H1 (cell line): ENCODE measurements around the gene NCBP2. TPM values are rescaled to one million over a fixed set of nuclear protein-coding genes. Genes with fewer than 3 reads are reported as not detected.

Source experiments
- CTCF ChIA-PET: fragments of 300-600 bp; sonication (Branson Sonifier 250); formaldehyde crosslinking; loops from one replicate; lab custom pipeline; 2021; ENCODE audit not compliant: partially characterized antibody; lab: Charles Lee
- POLR2A ChIA-PET: fragments of 300-600 bp; sonication (Branson Sonifier 250); formaldehyde crosslinking; loops from one replicate; lab custom pipeline; 2021; ENCODE audit warnings: inconsistent platforms; ENCODE audit not compliant: partially characterized antibody; lab: Charles Lee
- DNase-seq, 2 experiments: peaks; one replicate each; pipeline versions ENCODE4 v3.0.0 to v3.0.0-alpha.2; 2010 to 2022; ENCODE audit warnings: low spot score in 2 of 2, low read depth in 1 of 2, mixed read lengths in 1 of 2
- FAIRE-seq: peaks from 2 replicates; lab custom pipeline; 2011; peaks lifted over from hg19 to GRCh38; lab: Jason Lieb, UNC
- H2AFZ ChIP-seq: 2 replicates; pipeline ENCODE4 v1.8.1; 2012; ENCODE audit warnings: low read length, inconsistent platforms
- H2AK5ac ChIP-seq: 2 replicates; pipeline ENCODE4 v1.6.1; 2013; ENCODE audit warnings: low read depth, low read length
- H2BK120ac ChIP-seq: replicated peaks from 2 replicates; pipeline ENCODE3; 2013; ENCODE audit warnings: low read depth, low read length, inconsistent platforms
- H2BK12ac ChIP-seq: 2 replicates; pipeline ENCODE4 v1.6.1; 2013; ENCODE audit warnings: low read depth, low read length
- H2BK15ac ChIP-seq: 2 replicates; pipeline ENCODE4 v1.6.1; 2013; ENCODE audit warnings: low read length
- H2BK20ac ChIP-seq: 2 replicates; pipeline ENCODE4 v1.6.1; 2013; ENCODE audit warnings: low read length
- H2BK5ac ChIP-seq: 2 replicates; pipeline ENCODE4 v1.6.1; 2013; ENCODE audit warnings: low read depth, low read length
- H3K14ac ChIP-seq: 2 replicates; pipeline ENCODE4 v1.6.1; 2013; ENCODE audit warnings: inconsistent platforms; ENCODE audit not compliant: insufficient read length
- H3K18ac ChIP-seq: 2 replicates; pipeline ENCODE4 v1.6.1; 2013; ENCODE audit warnings: low read length; ENCODE audit errors: extremely low read depth
- H3K23ac ChIP-seq: 2 replicates; pipeline ENCODE4 v1.6.1; 2013; ENCODE audit warnings: inconsistent platforms; ENCODE audit not compliant: insufficient read length
- H3K23me2 ChIP-seq: 2 replicates; pipeline ENCODE4 v1.6.1; 2013; ENCODE audit warnings: low read depth, low read length
- H3K27ac ChIP-seq: 2 replicates; pipeline ENCODE4 v1.6.1; 2011; ENCODE audit warnings: low read depth, low read length, inconsistent platforms
- H3K27me3 ChIP-seq, 4 experiments: replicated peaks in 1 of 4; 1 replicate in 1 of 4; 2 replicates in 3 of 4; pipeline versions ENCODE4 v1.6.1 to v1.8.1; 2011 to 2013; ENCODE audit warnings: low read length in 3 of 4, mild to moderate bottlenecking in 3 of 4, inconsistent platforms in 2 of 4, mixed read lengths in 2 of 4, moderate library complexity in 1 of 4; ENCODE audit not compliant: control insufficient read depth in 3 of 4, insufficient read depth in 3 of 4; ENCODE audit errors: extremely low read depth in 1 of 4
- H3K36me3 ChIP-seq, 4 experiments: 2 replicates each; pipeline versions ENCODE4 v1.6.1 to v1.8.1; 2011 to 2013; ENCODE audit warnings: mild to moderate bottlenecking in 4 of 4, low read length in 3 of 4, moderate library complexity in 2 of 4, control low read depth in 1 of 4, inconsistent platforms in 1 of 4; ENCODE audit not compliant: insufficient read depth in 4 of 4, control insufficient read depth in 2 of 4
- H3K4ac ChIP-seq: replicated peaks from 2 replicates; pipeline ENCODE3; 2013; ENCODE audit warnings: low read length, low read depth, mixed read lengths, inconsistent platforms; ENCODE audit not compliant: insufficient read length
- H3K4me1 ChIP-seq, 4 experiments: replicated peaks in 1 of 4; 1 replicate in 1 of 4; 2 replicates in 3 of 4; pipeline versions ENCODE4 v1.6.1 to v1.8.1; 2011 to 2013; ENCODE audit warnings: low read length in 3 of 4, inconsistent platforms in 2 of 4, mixed read lengths in 1 of 4; ENCODE audit not compliant: insufficient read depth in 4 of 4, control insufficient read depth in 3 of 4
- H3K4me2 ChIP-seq, 2 experiments: 2 replicates each; pipeline versions ENCODE4 v1.6.1 to v1.8.1; 2011 to 2013; ENCODE audit warnings: low read depth in 2 of 2, low read length in 2 of 2, control low read depth in 1 of 2, inconsistent platforms in 1 of 2, mild to moderate bottlenecking in 1 of 2; ENCODE audit not compliant: insufficient read depth in 1 of 2
- H3K4me3 ChIP-seq, 4 experiments: fragments of 200-600, 300-600 bp in 1 of 4; sonication (generic), shearing (Covaris generic), sonication (Bioruptor Twin) in 1 of 4; 2 replicates each; pipeline versions ENCODE4 v1.5.1 to v1.8.1; 2011 to 2016; ENCODE audit warnings: low read length in 4 of 4, low read depth in 3 of 4, control low read depth in 2 of 4, inconsistent platforms in 2 of 4, mild to moderate bottlenecking in 2 of 4, mixed read lengths in 1 of 4, moderate library complexity in 1 of 4; ENCODE audit not compliant: insufficient read depth in 2 of 4; ENCODE audit errors: extremely low read depth in 1 of 4
- H3K56ac ChIP-seq: replicated peaks from 2 replicates; pipeline ENCODE3; 2013; ENCODE audit warnings: low read depth, mild to moderate bottlenecking, mixed read lengths, low read length, inconsistent platforms; ENCODE audit not compliant: insufficient read length
- H3K79me1 ChIP-seq: 2 replicates; pipeline ENCODE4 v1.6.1; 2013; ENCODE audit warnings: low read depth, low read length, control low read depth
- H3K79me2 ChIP-seq, 2 experiments: 2 replicates each; pipeline versions ENCODE4 v1.6.1 to v1.8.1; 2012 to 2013; ENCODE audit warnings: low read length in 2 of 2, mild to moderate bottlenecking in 2 of 2, inconsistent platforms in 1 of 2; ENCODE audit not compliant: insufficient read depth in 2 of 2, control insufficient read depth in 1 of 2
- H3K9ac ChIP-seq, 4 experiments: replicated peaks in 1 of 4; 1 replicate in 1 of 4; 2 replicates in 3 of 4; pipeline versions ENCODE4 v1.6.1 to v1.8.1; 2011 to 2013; ENCODE audit warnings: low read depth in 3 of 4, low read length in 3 of 4, control low read depth in 2 of 4, mild to moderate bottlenecking in 2 of 4, moderate library complexity in 2 of 4, inconsistent platforms in 1 of 4; ENCODE audit errors: extremely low read depth in 1 of 4
- H3K9me3 ChIP-seq, 2 experiments: 2 replicates each; pipeline versions ENCODE4 v1.6.1 to v1.8.1; 2012 to 2013; ENCODE audit warnings: mild to moderate bottlenecking in 2 of 2, moderate library complexity in 2 of 2, control low read depth in 1 of 2, inconsistent platforms in 1 of 2, low read depth in 1 of 2, low read length in 1 of 2, mixed read lengths in 1 of 2; ENCODE audit not compliant: insufficient read depth in 2 of 2
- H4K20me1 ChIP-seq, 2 experiments: replicated peaks in 1 of 2; 2 replicates each; pipeline versions ENCODE3 to v1.8.1; 2011 to 2013; ENCODE audit warnings: inconsistent platforms in 2 of 2, low read length in 2 of 2, mild to moderate bottlenecking in 1 of 2; ENCODE audit not compliant: insufficient read depth in 2 of 2, control insufficient read depth in 1 of 2
- H4K5ac ChIP-seq: 2 replicates; pipeline ENCODE4 v1.6.1; 2013; ENCODE audit warnings: low read length, low read depth, mixed read lengths, inconsistent platforms; ENCODE audit not compliant: insufficient read length
- H4K8ac ChIP-seq: 2 replicates; pipeline ENCODE4 v1.8.0; 2013; ENCODE audit warnings: mild to moderate bottlenecking, moderate library complexity, low read length, inconsistent platforms; ENCODE audit not compliant: insufficient read depth; ENCODE audit errors: extremely low read depth
- H4K91ac ChIP-seq: replicated peaks from 2 replicates; pipeline ENCODE3; 2013; ENCODE audit warnings: low read length, mixed read lengths, inconsistent platforms; ENCODE audit not compliant: insufficient read length
- BACH1 ChIP-seq: IDR thresholded peaks from 2 replicates; pipeline ENCODE4 v1.6.1; 2012; ENCODE audit warnings: low read length, improper control_type of control experiment
- CBX5 ChIP-seq: fragments of 300-800, 300-1000 bp; sonication (generic); IDR thresholded peaks from 2 replicates; pipeline ENCODE4 v1.7.1; 2016; ENCODE audit warnings: antibody characterized with exemption, low read length, low read depth
- CHD2 ChIP-seq: IDR thresholded peaks from 2 replicates; pipeline ENCODE4 v1.6.1; 2012; ENCODE audit warnings: low read length, improper control_type of control experiment
- EP300 ChIP-seq, 2 experiments: IDR thresholded peaks; 1 replicate in 1 of 2; 2 replicates in 1 of 2; pipeline ENCODE4 v1.6.1; 2011 to 2012; ENCODE audit warnings: low read depth in 2 of 2, low read length in 2 of 2, mild to moderate bottlenecking in 2 of 2, borderline replicate concordance in 1 of 2, inconsistent platforms in 1 of 2, moderate library complexity in 1 of 2
- KDM1A ChIP-seq: fragments of 200-600, 300-600 bp; sonication (generic); IDR thresholded peaks from 2 replicates; pipeline ENCODE4 v1.7.1; 2016; ENCODE audit warnings: mild to moderate bottlenecking, low read length, borderline replicate concordance
- MAFK ChIP-seq: IDR thresholded peaks from 2 replicates; pipeline ENCODE4 v1.6.1; 2012; ENCODE audit warnings: low read depth, mild to moderate bottlenecking, improper control_type of control experiment, low read length
- RFX5 ChIP-seq: IDR thresholded peaks from 2 replicates; pipeline ENCODE4 v1.6.1; 2011; ENCODE audit warnings: low read depth, low read length, improper control_type of control experiment, borderline replicate concordance
- SP2 ChIP-seq: IDR thresholded peaks from 2 replicates; pipeline ENCODE4 v1.6.1; 2012; ENCODE audit warnings: mild to moderate bottlenecking, low read length, inconsistent platforms
- WGBS, 2 experiments: shearing (Covaris generic) in 1 of 2; methylation state at CpG; one replicate each; pipeline versions ENCODE4 v1.1.6 to v1.1.7; 2013 to 2015; ENCODE audit warnings: low lambda C conversion rate in 2 of 2, mixed read lengths in 2 of 2, inconsistent platforms in 1 of 2, low coverage in 1 of 2, missing lambda C conversion rate in 1 of 2; ENCODE audit not compliant: insufficient replicate concordance in 2 of 2, insufficient coverage in 1 of 2, insufficient read length in 1 of 2; ENCODE audit errors: extremely low coverage in 1 of 2, missing lambda C conversion rate in 1 of 2; 5-methylcytosine and 5-hydroxymethylcytosine counted together
- polyA plus RNA-seq, 7 experiments: library from polyadenylated mRNA; depleted of rRNA in 3 of 7; stranded (reverse) in 5 of 7; unstranded in 2 of 7; fragments of >200 nt in 5 of 7; fragments of 200-250 nt in 2 of 7; gene quantifications; 1 replicate in 5 of 7; 2 replicates in 1 of 7; 4 replicates in 1 of 7; pipeline versions ENCODE4 v1.2.1 to v1.2.3, GENCODE V29; 2011 to 2013; ENCODE audit warnings: missing spikeins in 2 of 7, mixed read lengths in 2 of 7
- total RNA-seq: library from RNA; stranded (reverse); fragmentation: NEBNext Ultra II Directional; extraction: Animal tissue kit (Norgen Biotek cat#: 25700); gene quantifications from 2 replicates; pipeline ENCODE4 v1.2.1, GENCODE V29; 2021
- TF ChIP-seq, protein P1 (sequence below): IDR thresholded peaks from 2 replicates; pipeline ENCODE4 v1.6.1; 2012; ENCODE audit warnings: low read length, inconsistent platforms

NCBP2 gene
- total and polyA plus RNA-seq, 2 of the 8 experiments (the other 6 are each of a cell fraction or from before 2014, with no cell fraction given), result 34.1 to 100 TPM

DNA sequence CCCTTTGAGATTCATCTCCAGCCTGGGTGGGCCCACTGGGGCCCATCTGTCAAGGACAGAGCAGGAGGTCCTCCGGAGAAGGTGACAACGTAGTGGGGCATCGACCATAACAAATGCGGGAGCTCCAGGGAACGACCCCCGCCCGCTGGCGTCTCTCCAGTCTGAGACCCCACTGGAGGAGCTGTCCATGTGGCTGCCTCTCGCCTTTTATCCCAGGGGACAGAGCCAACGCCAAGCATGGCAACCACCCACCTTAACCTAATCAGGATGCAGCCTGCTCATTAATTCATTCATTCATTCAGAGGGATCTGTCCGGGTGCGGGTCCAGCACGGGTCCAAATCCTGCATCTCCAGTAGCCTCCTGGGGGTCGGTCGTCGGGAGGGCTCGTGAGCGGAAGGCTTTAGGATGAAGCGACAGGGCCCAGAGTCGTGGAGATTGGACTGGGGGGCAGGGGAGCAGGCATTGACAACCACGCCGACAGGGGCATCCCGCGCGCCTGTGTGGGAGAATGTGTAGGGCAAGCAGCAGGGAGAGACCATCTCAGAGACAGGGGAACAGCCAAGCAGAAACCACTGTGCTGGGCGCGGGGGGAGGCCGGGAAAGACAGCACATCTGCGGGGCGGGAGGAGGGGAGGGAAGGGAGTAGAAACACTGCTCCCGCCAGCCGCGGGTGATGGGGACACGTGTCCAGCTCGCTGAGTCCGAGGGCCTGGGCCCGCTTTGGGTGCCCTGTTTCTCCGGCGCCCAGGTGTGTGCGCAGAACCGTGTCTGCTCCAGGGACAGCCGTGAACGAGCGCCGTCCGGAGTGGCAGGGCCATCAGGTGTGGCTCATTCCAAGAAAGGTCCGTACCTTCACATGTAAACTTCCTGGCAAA is 24.4 kb upstream of the NCBP2 start:
- H4K91ac ChIP-seq, result no peak overlapping the region
- no peak overlapping the region for H3K27ac ChIP-seq
- no peak overlapping the region for H2BK5ac ChIP-seq
- H3K9ac ChIP-seq, result peak overlapping the region in 1 of 4 experiments; percentile 12; a peak in 1 of 7 replicates
- no peaks in the 10 kb centered on the region for H3K79me2 ChIP-seq
- CTCF ChIA-PET, result interaction anchor here (1.0 to 1.1 kb wide), 3 partner anchors 14 to 32 kb away, joined by 3 to 4 read pairs (median 3); no protein-coding TSS in a partner anchor
- H4K5ac ChIP-seq, result no peak overlapping the region
- peaks cover 0 to 8% (median 0%) of the 10 kb centered on the region in 4 experiments; a peak in 1 of 8 replicates for H3K36me3 ChIP-seq
- peaks cover 52 to 66% (median 63%) of the 10 kb centered on the region in 4 experiments for H3K27me3 ChIP-seq
- H3K14ac ChIP-seq, result no peak overlapping the region
- DNase-seq (peak in 1 of 2 experiments; percentile 75), FAIRE-seq (no peak)
- no peak overlapping the region for H3K23ac ChIP-seq
- H3K23me2 ChIP-seq, result peaks cover 10% of the 10 kb centered on the region; the same call in 1 of the 2 replicates
- no peak overlapping the region for H3K56ac ChIP-seq
- no peak overlapping the region for H2BK15ac ChIP-seq
- H2BK20ac ChIP-seq, result no peak overlapping the region
- 52% methylated on average over 31 of the region's 47 CpGs; no CpG with 5 or more reads in 1 of the 2 experiments for whole genome bisulfite sequencing, 2 experiments
- H3K4me3 ChIP-seq, result peak overlapping the region in 3 of 4 experiments; percentile 5 to 65 (median 6); a peak in 3 of 8 replicates
- H3K18ac ChIP-seq, result no peak overlapping the region
- H3K9me3 ChIP-seq, result no peaks in the 10 kb centered on the region
- no peak overlapping the region for H2BK12ac ChIP-seq
- peak overlapping the region; percentile 31; the same call in 1 of the 2 replicates for H2AFZ ChIP-seq
- H2BK120ac ChIP-seq, result no peak overlapping the region
- peaks cover 0 to 24% (median 10%) of the 10 kb centered on the region in 4 experiments; a peak in 5 of 7 replicates for H3K4me1 ChIP-seq
- peak overlapping the region; percentile 70 to 88 for H3K4me2 ChIP-seq
- no peak overlapping the region for H3K4ac ChIP-seq
- POLR2A ChIA-PET, result interaction anchor here (0.7 kb wide), 1 partner anchor 23 kb away, joined by 3 read pairs; no protein-coding TSS in a partner anchor
- H3K79me1 ChIP-seq, result no peaks in the 10 kb centered on the region
- H4K8ac ChIP-seq, result no peak overlapping the region; the same call in 1 of the 2 replicates
- no peak overlapping the region for H2AK5ac ChIP-seq
- no peaks in the 10 kb centered on the region for H4K20me1 ChIP-seq
- TF ChIP-seq MAFK (no peak), BACH1 (0 out of 2 replicates have a peak, but pooled peaks have one; percentile 5), CHD2 (no peak), EP300 (IDR thresholded peaks at IDR 0.05; ENCODE audit: borderline replicate concordance in 1 of 2, low read depth in 2 of 2, low read length in 2 of 2) (peak in 1 of 2 experiments; percentile 95; a peak in 2 of 3 replicates), RFX5 (no peak), CBX5 (no peak), KDM1A (no peak), SP2 (no peak)
- TF ChIP-seq, protein P1, sequence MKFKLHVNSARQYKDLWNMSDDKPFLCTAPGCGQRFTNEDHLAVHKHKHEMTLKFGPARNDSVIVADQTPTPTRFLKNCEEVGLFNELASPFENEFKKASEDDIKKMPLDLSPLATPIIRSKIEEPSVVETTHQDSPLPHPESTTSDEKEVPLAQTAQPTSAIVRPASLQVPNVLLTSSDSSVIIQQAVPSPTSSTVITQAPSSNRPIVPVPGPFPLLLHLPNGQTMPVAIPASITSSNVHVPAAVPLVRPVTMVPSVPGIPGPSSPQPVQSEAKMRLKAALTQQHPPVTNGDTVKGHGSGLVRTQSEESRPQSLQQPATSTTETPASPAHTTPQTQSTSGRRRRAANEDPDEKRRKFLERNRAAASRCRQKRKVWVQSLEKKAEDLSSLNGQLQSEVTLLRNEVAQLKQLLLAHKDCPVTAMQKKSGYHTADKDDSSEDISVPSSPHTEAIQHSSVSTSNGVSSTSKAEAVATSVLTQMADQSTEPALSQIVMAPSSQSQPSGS, result no peak
